Sigmoid colon (tissue), 7 donors: ENCODE results near the gene POU1F1. TPM values are rescaled to one million over a fixed set of nuclear protein-coding genes. Genes with fewer than 3 reads are reported as not detected.
"Not testable (repeated sequence)": the region's sequence is repeated elsewhere in the genome, so short reads cannot be mapped to it uniquely, and the experiment has no call there.

Experiments
- DNase-seq: peaks from one replicate; pipeline ENCODE4 v3.0.0-alpha.2; 2019
- H3K27ac ChIP-seq, 4 donors: fragments of 200-600 bp; sonication (generic); one replicate each; pipeline ENCODE4 v1.5.1; 2016 to 2019; ENCODE audit warnings: mild to moderate bottlenecking in 1 of 4
- H3K27me3 ChIP-seq, 3 donors: fragments of 200-600 bp; sonication (generic); one replicate each; pipeline ENCODE4 v1.5.1; 2019; ENCODE audit warnings: mild to moderate bottlenecking in 1 of 3
- H3K36me3 ChIP-seq, 4 donors: fragments of 200-600 bp; sonication (generic); one replicate each; pipeline ENCODE4 v1.5.1; 2016 to 2019
- H3K4me1 ChIP-seq, 4 donors: fragments of 200-600 bp; sonication (generic); one replicate each; pipeline ENCODE4 v1.5.1; 2017 to 2019
- H3K4me3 ChIP-seq, 4 donors: fragments of 200-600 bp; sonication (generic); one replicate each; pipeline ENCODE4 v1.5.1; 2017 to 2019; ENCODE audit warnings: mild to moderate bottlenecking in 2 of 4, moderate library complexity in 1 of 4
- H3K9me3 ChIP-seq, 4 donors: fragments of 200-600 bp in 3 of 4; sonication (generic) in 3 of 4; one replicate each; pipeline versions ENCODE4 v1.5.1 to v1.6.1; 2013 to 2019
- EP300 ChIP-seq, 4 donors: sonication (generic); formaldehyde crosslinking; IDR thresholded peaks; one replicate each; pipeline ENCODE4 v1.6.1; 2017; ENCODE audit warnings: antibody characterized with exemption in 4 of 4
- POLR2A ChIP-seq, 2 donors: fragments of 450-650 bp; IDR thresholded peaks; one replicate each; pipeline ENCODE4 v1.6.1; 2016; ENCODE audit warnings: antibody characterized with exemption in 2 of 2, mild to moderate bottlenecking in 2 of 2, moderate library complexity in 2 of 2
- POLR2AphosphoS5 ChIP-seq, 4 donors: sonication (generic); formaldehyde crosslinking; IDR thresholded peaks; one replicate each; pipeline ENCODE4 v1.6.1; 2017; ENCODE audit warnings: antibody characterized with exemption in 4 of 4
- WGBS, 2 donors: extraction: QIAGEN DNeasy Blood & Tissue Kit; methylation state at CpG; one replicate each; pipeline ENCODE4 v1.1.7; 2013; 5-methylcytosine and 5-hydroxymethylcytosine counted together
- intact Hi-C: fragments of 100-400 bp; cut with DNase I; formaldehyde crosslinking; loops from one replicate; pipeline ENCODE4 v1.15.1; 2023
- polyA plus RNA-seq, 3 donors: library from polyadenylated mRNA; stranded (reverse); fragments of 200-250 nt; gene quantifications; one replicate each; pipeline ENCODE4 v1.2.3, GENCODE V29; 2013
- total RNA-seq, 4 donors: library from RNA; depleted of rRNA; stranded (reverse); fragments of >200 nt; gene quantifications; one replicate each; pipeline ENCODE4 v1.1.0, GENCODE V29; 2016
- TF ChIP-seq, protein P1 (sequence below), 4 experiments: fragments of 450-650 bp in 3 of 4; fragments of 200-600 bp in 1 of 4; IDR thresholded peaks; one replicate each; pipeline ENCODE4 v1.5.1; 2016 to 2019; ENCODE audit warnings: antibody characterized with exemption in 4 of 4, mild to moderate bottlenecking in 3 of 4, moderate library complexity in 2 of 4
- donor health status: healthy with polysubstance abuse.
- donor health status: Bipolar disorder and iron deficiency.
- donor health status: healthy.

The POU1F1 gene
- total and polyA plus RNA-seq, 7 donors: not detected

DNA sequence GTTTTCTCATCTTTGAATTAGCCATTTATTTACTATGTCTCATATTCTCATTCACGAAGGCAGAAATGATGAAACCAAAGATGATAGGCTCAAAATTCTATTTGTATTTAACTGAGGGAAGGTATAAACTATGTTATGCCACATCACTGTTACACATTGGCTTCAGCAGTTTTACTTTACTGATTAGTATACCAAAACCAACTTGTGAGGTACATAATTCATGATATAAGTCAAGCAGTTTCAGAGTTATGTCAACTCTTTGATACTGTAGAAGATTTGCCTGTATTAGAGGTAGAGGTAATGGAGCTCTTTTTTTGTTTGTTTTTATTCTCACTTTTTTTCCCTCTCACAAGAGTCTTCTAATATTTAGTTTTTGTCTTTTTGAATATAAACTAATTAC, 26.4 kb downstream of the POU1F1 start:
- Histone ChIP-seq H3K4me1 (peaks cover 0 to 22% (median 7%) of the 10 kb centered on the region in 4 donors), H3K27ac (no peak overlapping the region), H3K9me3 (no peaks in the 10 kb centered on the region), H3K4me3 (no peak overlapping the region), H3K27me3 (no peaks in the 10 kb centered on the region), H3K36me3 (peaks cover 0 to 54% (median 6%) of the 10 kb centered on the region in 4 donors)
- no peak for DNase-seq
- 97 to 98% methylated on average over 1 of the region's 1 CpG for WGBS, 2 donors
- intact Hi-C loops: no loop called here
- TF ChIP-seq EP300 (IDR thresholded peaks at IDR 0.05): no peak
- no peak for TF ChIP-seq POLR2A (IDR thresholded peaks at IDR 0.05)
- no peak for TF ChIP-seq POLR2AphosphoS5 (IDR thresholded peaks at IDR 0.05)
- TF ChIP-seq, protein P1, sequence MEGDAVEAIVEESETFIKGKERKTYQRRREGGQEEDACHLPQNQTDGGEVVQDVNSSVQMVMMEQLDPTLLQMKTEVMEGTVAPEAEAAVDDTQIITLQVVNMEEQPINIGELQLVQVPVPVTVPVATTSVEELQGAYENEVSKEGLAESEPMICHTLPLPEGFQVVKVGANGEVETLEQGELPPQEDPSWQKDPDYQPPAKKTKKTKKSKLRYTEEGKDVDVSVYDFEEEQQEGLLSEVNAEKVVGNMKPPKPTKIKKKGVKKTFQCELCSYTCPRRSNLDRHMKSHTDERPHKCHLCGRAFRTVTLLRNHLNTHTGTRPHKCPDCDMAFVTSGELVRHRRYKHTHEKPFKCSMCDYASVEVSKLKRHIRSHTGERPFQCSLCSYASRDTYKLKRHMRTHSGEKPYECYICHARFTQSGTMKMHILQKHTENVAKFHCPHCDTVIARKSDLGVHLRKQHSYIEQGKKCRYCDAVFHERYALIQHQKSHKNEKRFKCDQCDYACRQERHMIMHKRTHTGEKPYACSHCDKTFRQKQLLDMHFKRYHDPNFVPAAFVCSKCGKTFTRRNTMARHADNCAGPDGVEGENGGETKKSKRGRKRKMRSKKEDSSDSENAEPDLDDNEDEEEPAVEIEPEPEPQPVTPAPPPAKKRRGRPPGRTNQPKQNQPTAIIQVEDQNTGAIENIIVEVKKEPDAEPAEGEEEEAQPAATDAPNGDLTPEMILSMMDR (IDR thresholded peaks at IDR 0.05): no peak

DNA sequence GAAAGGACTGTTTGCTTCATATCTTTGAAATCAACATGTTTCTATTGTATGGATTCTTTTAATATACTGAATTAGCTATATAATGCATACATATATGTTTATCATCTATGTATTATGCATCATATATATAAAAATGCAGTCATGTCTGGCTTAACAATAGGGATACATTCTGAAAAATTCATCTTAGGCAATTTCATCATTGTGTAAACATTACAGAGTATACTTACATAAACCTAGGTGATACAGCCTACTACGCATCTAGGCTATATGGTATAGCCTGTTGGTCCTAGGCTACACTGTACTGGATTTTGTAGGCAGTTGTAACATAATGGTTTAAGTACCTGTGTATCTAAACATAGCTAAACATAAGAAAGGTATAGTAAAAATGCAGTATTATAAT, 27.6 kb downstream of the POU1F1 start:
- Histone ChIP-seq H3K4me1 (peaks cover 0 to 20% (median 7%) of the 10 kb centered on the region in 4 donors), H3K9me3 (no peaks in the 10 kb centered on the region), H3K27ac (no peak overlapping the region), H3K4me3 (no peak overlapping the region), H3K36me3 (peaks cover 0 to 50% (median 6%) of the 10 kb centered on the region in 4 donors), H3K27me3 (no peaks in the 10 kb centered on the region)
- intact Hi-C loops: no loop called here
- TF ChIP-seq EP300 (IDR thresholded peaks at IDR 0.05): no peak
- TF ChIP-seq POLR2A (IDR thresholded peaks at IDR 0.05): no peak
- no peak for DNase-seq
- WGBS, 2 donors: 79 to 95% methylated on average over 1 of the region's 1 CpG

DNA sequence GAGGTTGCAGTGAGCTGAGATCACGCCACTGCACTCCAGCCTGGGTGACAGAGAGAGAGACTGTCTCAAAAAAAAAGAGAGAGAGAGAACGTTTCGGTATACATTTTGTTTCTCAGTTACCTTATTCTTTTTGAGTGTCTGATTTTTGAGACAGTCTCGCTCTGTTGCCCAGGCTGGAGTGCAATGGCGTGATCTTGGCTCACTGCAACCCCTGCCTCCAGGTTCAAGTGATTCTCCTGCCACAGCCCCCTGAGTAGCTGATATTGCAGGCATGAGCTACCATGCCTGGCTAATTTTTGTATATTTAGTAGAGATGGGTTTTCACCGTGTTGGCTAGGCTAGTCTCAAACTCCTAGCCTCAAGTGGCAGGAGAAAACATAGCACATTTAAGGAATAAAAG, 28.2 kb downstream of the POU1F1 start:
- H3K27me3 ChIP-seq, DNase-seq, intact Hi-C loops, H3K4me3 ChIP-seq, H3K9me3 ChIP-seq, H3K27ac ChIP-seq: not testable (repeated sequence)
- WGBS, 2 donors: 93 to 95% methylated on average over 6 of the region's 6 CpGs
- H3K36me3 ChIP-seq: peaks cover 0 to 46% (median 6%) of the 10 kb centered on the region in 4 donors
- H3K4me1 ChIP-seq: peaks cover 0 to 14% (median 7%) of the 10 kb centered on the region in 4 donors

DNA sequence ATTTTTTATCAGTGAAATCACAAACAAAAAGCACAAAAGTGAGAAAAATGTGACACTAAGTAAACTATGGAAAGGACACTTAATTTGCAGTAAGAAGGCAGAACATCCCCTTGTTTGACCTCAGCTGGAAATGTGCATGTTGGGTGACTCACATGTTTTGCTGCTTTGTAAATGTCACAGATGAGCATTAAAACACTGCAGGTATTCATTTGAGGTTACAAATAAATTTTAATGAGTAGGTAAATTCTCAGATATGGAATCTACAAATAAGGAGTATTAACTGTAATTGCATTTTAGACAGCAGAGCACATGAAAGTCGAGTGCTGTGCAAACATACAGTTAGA, 29.0 kb downstream of the POU1F1 start:
- intact Hi-C loops: no loop called here
- no peak overlapping the region for H3K4me3 ChIP-seq
- no peaks in the 10 kb centered on the region for H3K27me3 ChIP-seq
- peaks cover 0 to 43% (median 6%) of the 10 kb centered on the region in 4 donors for H3K36me3 ChIP-seq
- 39 to 73% methylated on average over 1 of the region's 1 CpG for WGBS, 2 donors
- TF ChIP-seq, protein P1 (IDR thresholded peaks at IDR 0.05): no peak
- TF ChIP-seq POLR2AphosphoS5 (IDR thresholded peaks at IDR 0.05): no peak
- no peak for TF ChIP-seq EP300 (IDR thresholded peaks at IDR 0.05)
- TF ChIP-seq POLR2A (IDR thresholded peaks at IDR 0.05): no peak
- DNase-seq: no peak
- H3K4me1 ChIP-seq: peaks cover 0 to 14% (median 6%) of the 10 kb centered on the region in 4 donors
- H3K27ac ChIP-seq: no peak overlapping the region
- H3K9me3 ChIP-seq: no peaks in the 10 kb centered on the region

DNA sequence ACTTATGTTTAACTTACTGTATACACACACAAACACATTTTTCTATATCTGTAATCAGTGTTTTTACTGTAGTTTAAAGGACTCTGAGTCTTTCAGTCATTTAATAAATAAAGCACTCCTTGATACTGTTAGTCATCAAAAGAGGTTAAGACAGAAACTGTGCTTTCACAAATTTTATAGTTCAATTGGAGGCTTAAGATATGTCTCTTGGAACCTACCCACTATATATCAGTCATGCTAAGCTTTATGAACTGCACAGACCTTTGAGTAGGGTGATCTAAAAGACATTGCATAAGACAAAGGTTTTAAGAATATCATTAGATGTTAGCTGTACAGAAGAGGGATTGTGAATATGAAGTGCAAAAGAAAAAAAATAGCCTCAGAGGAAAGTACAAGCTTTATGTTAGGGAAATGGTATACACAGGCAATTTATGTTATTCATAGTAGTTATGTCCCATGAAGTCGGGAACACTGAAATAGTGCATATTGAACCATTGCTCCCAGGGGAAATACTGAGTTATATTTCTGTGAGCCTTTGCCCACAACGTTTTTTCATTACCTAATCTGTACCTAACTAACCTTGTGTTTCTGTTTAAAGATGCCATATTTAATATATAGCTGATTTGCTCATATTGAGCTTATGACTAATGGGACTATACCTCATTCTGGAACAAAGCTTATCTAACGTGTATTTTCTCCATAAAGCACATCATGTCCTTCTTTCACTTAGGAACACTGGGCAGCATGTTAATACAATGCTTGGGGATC, 29.5 kb downstream of the POU1F1 start:
- H3K27ac ChIP-seq: no peak overlapping the region
- WGBS, 2 donors: 71 to 82% methylated on average over 3 of the region's 3 CpGs
- H3K4me1 ChIP-seq: peaks cover 0 to 14% (median 6%) of the 10 kb centered on the region in 4 donors
- TF ChIP-seq POLR2AphosphoS5 (IDR thresholded peaks at IDR 0.05) (no peak), POLR2A (IDR thresholded peaks at IDR 0.05) (no peak), EP300 (IDR thresholded peaks at IDR 0.05) (no peak)
- TF ChIP-seq, protein P1 (IDR thresholded peaks at IDR 0.05): no peak
- DNase-seq: no peak
- no peak overlapping the region for H3K4me3 ChIP-seq
- H3K9me3 ChIP-seq: no peaks in the 10 kb centered on the region
- H3K36me3 ChIP-seq: peaks cover 0 to 43% (median 6%) of the 10 kb centered on the region in 4 donors
- H3K27me3 ChIP-seq: no peaks in the 10 kb centered on the region
- intact Hi-C loops: no loop called here
